Measurements from ENCODE around the gene PYGL.

PYGL gene

GRCh38 chr14:50860478-50861086, 83.7 kb downstream of the PYGL start:
- Histone ChIP-seq H3K27ac (peak overlapping the region; percentile 15), H3K9ac (no peak overlapping the region), H3K4me1 (no peaks in the 10 kb centered on the region), H3K27me3 (ENCODE audit: control insufficient read depth, insufficient read depth, low read length) (no peaks in the 10 kb centered on the region), H2AFZ (peak overlapping the region; percentile 66), H3K9me3 (ENCODE audit: control insufficient read depth, low read length) (no peaks in the 10 kb centered on the region), H3K4me3 (ENCODE audit: low read depth, low read length) (peak overlapping the region; percentile 73), H3K36me3 (ENCODE audit: control insufficient read depth, insufficient read depth, low read length) (no peaks in the 10 kb centered on the region), H3K4me2 (ENCODE audit: low read length) (peak overlapping the region; percentile 99), H3K79me2 (no peaks in the 10 kb centered on the region)
- TF ChIP-seq, protein P1, sequence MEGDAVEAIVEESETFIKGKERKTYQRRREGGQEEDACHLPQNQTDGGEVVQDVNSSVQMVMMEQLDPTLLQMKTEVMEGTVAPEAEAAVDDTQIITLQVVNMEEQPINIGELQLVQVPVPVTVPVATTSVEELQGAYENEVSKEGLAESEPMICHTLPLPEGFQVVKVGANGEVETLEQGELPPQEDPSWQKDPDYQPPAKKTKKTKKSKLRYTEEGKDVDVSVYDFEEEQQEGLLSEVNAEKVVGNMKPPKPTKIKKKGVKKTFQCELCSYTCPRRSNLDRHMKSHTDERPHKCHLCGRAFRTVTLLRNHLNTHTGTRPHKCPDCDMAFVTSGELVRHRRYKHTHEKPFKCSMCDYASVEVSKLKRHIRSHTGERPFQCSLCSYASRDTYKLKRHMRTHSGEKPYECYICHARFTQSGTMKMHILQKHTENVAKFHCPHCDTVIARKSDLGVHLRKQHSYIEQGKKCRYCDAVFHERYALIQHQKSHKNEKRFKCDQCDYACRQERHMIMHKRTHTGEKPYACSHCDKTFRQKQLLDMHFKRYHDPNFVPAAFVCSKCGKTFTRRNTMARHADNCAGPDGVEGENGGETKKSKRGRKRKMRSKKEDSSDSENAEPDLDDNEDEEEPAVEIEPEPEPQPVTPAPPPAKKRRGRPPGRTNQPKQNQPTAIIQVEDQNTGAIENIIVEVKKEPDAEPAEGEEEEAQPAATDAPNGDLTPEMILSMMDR (IDR thresholded peaks at IDR 0.05), result peak; percentile 69

DNA sequence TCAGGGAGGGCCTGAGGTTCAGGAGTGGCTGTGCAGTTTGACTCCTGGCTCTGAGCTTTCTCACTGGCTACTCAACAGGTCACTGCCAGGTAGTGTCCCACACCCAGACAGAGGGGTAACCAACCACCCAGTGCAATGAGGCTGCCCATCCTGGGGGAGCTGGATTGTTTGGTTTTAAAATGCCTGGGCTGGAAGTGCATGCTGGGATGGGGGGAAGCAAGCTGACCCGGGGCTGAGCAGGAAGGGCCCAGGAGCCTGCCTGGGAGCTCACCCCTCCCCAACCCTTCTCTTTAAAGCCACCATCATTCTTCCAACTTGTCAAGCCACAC, 85.0 kb downstream of the PYGL start:
- H3K9ac ChIP-seq, result no peak overlapping the region
- H3K4me2 ChIP-seq (ENCODE audit: low read length), result no peak overlapping the region
- H3K4me3 ChIP-seq (ENCODE audit: low read depth, low read length), result no peak overlapping the region
- no peaks in the 10 kb centered on the region for H3K27me3 ChIP-seq (ENCODE audit: control insufficient read depth, insufficient read depth, low read length)
- TF ChIP-seq, protein P1 (IDR thresholded peaks at IDR 0.05), result no peak
- peak overlapping the region; percentile 66 for H2AFZ ChIP-seq
- no peaks in the 10 kb centered on the region for H3K9me3 ChIP-seq (ENCODE audit: control insufficient read depth, low read length)
- H3K79me2 ChIP-seq, result no peaks in the 10 kb centered on the region
- no peaks in the 10 kb centered on the region for H3K36me3 ChIP-seq (ENCODE audit: control insufficient read depth, insufficient read depth, low read length)
- no peak overlapping the region for H3K27ac ChIP-seq
- H3K4me1 ChIP-seq, result no peaks in the 10 kb centered on the region

DNA sequence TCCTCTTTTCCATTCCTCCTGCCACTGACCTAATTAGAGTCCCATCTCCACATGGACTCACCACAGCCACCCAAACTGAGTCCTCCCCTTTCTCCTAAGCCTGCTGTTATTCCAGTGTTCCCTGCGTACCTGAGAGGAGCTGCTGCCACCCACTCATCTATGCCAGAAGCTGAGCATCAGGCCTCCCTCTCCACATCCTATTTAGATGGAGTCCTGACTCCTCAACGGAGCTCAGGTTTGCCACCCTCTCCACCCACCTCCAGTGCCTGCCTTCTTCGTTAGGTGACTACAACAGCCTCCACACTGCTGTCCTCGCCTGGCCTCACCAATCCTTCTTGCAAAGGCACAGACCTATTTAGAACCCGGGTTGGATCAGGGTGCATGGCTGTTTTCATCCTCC, 87.6 kb downstream of the PYGL start:
- Histone ChIP-seq H3K4me2 (ENCODE audit: low read length) (no peak overlapping the region), H3K36me3 (ENCODE audit: control insufficient read depth, insufficient read depth, low read length) (no peaks in the 10 kb centered on the region), H3K9me3 (ENCODE audit: control insufficient read depth, low read length) (no peaks in the 10 kb centered on the region), H3K4me1 (no peaks in the 10 kb centered on the region), H3K9ac (no peak overlapping the region), H3K79me2 (no peaks in the 10 kb centered on the region), H3K4me3 (ENCODE audit: low read depth, low read length) (no peak overlapping the region), H2AFZ (no peak overlapping the region), H3K27me3 (ENCODE audit: control insufficient read depth, insufficient read depth, low read length) (no peaks in the 10 kb centered on the region), H3K27ac (no peak overlapping the region)
- TF ChIP-seq, protein P1 (IDR thresholded peaks at IDR 0.05), result no peak

GRCh38 chr14:50855558-50855957, 88.7 kb downstream of the PYGL start:
- H2AFZ ChIP-seq, result no peak overlapping the region
- H3K9me3 ChIP-seq (ENCODE audit: control insufficient read depth, low read length), result no peaks in the 10 kb centered on the region
- no peak overlapping the region for H3K4me3 ChIP-seq (ENCODE audit: low read depth, low read length)
- H3K27ac ChIP-seq, result no peak overlapping the region
- H3K4me1 ChIP-seq, result no peaks in the 10 kb centered on the region
- TF ChIP-seq, protein P1 (IDR thresholded peaks at IDR 0.05), result no peak
- no peaks in the 10 kb centered on the region for H3K27me3 ChIP-seq (ENCODE audit: control insufficient read depth, insufficient read depth, low read length)
- H3K4me2 ChIP-seq (ENCODE audit: low read length), result no peak overlapping the region
- no peaks in the 10 kb centered on the region for H3K79me2 ChIP-seq
- H3K36me3 ChIP-seq (ENCODE audit: control insufficient read depth, insufficient read depth, low read length), result no peaks in the 10 kb centered on the region
- no peak overlapping the region for H3K9ac ChIP-seq

Data from parathyroid adenoma (tissue), 2 donors.